Mammary epithelial cell (primary cell): ENCODE results near the gene RANBP2.

Source experiments
- CTCF ChIP-seq, 2 donors: IDR thresholded peaks in 1 of 2; conservative IDR thresholded peaks in 1 of 2; 2 replicates each; pipeline ENCODE4 v1.5.1; 2011 to 2012; ENCODE audit warnings: inconsistent platforms in 2 of 2, low read length in 2 of 2, mild to moderate bottlenecking in 2 of 2, control low read depth in 1 of 2, low read depth in 1 of 2; ENCODE audit not compliant: insufficient read depth in 1 of 2; ENCODE audit errors: extremely low read depth in 1 of 2
- EZH2 ChIP-seq: IDR thresholded peaks from 2 replicates; pipeline ENCODE4 v1.6.1; 2012; ENCODE audit warnings: low read length, inconsistent platforms, borderline replicate concordance

- TF ChIP-seq CTCF (conservative IDR thresholded peaks at IDR 0.05 in 1 of 2, IDR thresholded peaks at IDR 0.05 in 1 of 2; ENCODE audit: extremely low read depth in 1 of 2, insufficient read depth in 1 of 2, low read depth in 1 of 2, low read length in 2 of 2) (no peak), EZH2 (no peak)
These were observed 86.5 kb downstream of the RANBP2 start for GRCh38 chr2:108805782-108806181.
